Calu3 (cell line): ENCODE measurements around the gene PLEKHA4. TPM values are rescaled to one million over a fixed set of nuclear protein-coding genes. Genes with fewer than 3 reads are reported as not detected.
"Not testable (repeated sequence)": the region's sequence is repeated elsewhere in the genome, so short reads cannot be mapped to it uniquely, and the experiment has no call there.

ENCODE experiments used
- BruUV-seq: library from RNA; stranded (reverse); fragments of 400-500 nt; replicated peaks from 2 replicates; lab custom pipeline; 2021; lab: Mats Ljungman, UMichigan
- CTCF ChIA-PET: fragments of 300-600 bp; sonication (Branson Sonifier 250); formaldehyde crosslinking; loops from one replicate; lab custom pipeline; 2022; ENCODE audit warnings: antibody characterized with exemption; lab: Charles Lee
- DNase-seq: peaks from one replicate; pipeline ENCODE4 v3.0.0; 2022
- H3K27ac Mint-ChIP-seq: one replicate; pipeline ENCODE4 v1.8.0; 2022; ENCODE audit warnings: mixed read lengths; ENCODE audit not compliant: unreplicated experiment
- H3K27me3 Mint-ChIP-seq: one replicate; pipeline ENCODE4 v1.8.0; 2022; ENCODE audit warnings: mixed read lengths; ENCODE audit not compliant: unreplicated experiment
- H3K36me3 Mint-ChIP-seq: one replicate; pipeline ENCODE4 v1.8.0; 2022; ENCODE audit warnings: mild to moderate bottlenecking, moderate library complexity, mixed read lengths; ENCODE audit not compliant: insufficient read depth, unreplicated experiment
- H3K4me1 Mint-ChIP-seq: one replicate; pipeline ENCODE4 v1.8.0; 2022; ENCODE audit warnings: mild to moderate bottlenecking, low read depth, mixed read lengths; ENCODE audit not compliant: unreplicated experiment
- H3K4me3 Mint-ChIP-seq: one replicate; pipeline ENCODE4 v1.8.0; 2022; ENCODE audit warnings: mild to moderate bottlenecking, low read depth, moderate library complexity, mixed read lengths; ENCODE audit not compliant: unreplicated experiment
- H3K9me3 Mint-ChIP-seq: one replicate; pipeline ENCODE4 v1.8.0; 2022; ENCODE audit warnings: low read depth, mixed read lengths; ENCODE audit not compliant: unreplicated experiment
- CTCF ChIP-seq: fragments of 200-600 bp; IDR thresholded peaks from one replicate; pipeline ENCODE4 v1.8.0; 2022; ENCODE audit warnings: antibody characterized with exemption; ENCODE audit not compliant: unreplicated experiment
- intact Hi-C: fragments of 100-400 bp; cut with micrococcal nuclease; formaldehyde crosslinking; loops from one replicate; pipeline ENCODE4 v1.10.0; 2022; ENCODE audit not compliant: unreplicated experiment
- total RNA-seq: library from RNA; stranded (reverse); gene quantifications from 2 replicates; pipeline ENCODE4 v1.2.3, GENCODE V29; 2022

Gene PLEKHA4
- total RNA-seq, 1 experiment from 2014 or later = 57.6 TPM

- intact Hi-C loops = no loop called here
- Mint-ChIP-seq H3K27me3 (no peaks in the 10 kb centered on the region), H3K4me3 (no peak overlapping the region), H3K36me3 (peaks cover 63% of the 10 kb centered on the region), H3K27ac (no peak overlapping the region), H3K9me3 (no peaks in the 10 kb centered on the region), H3K4me1 (no peaks in the 10 kb centered on the region)
- CTCF ChIA-PET = no interaction called here
- TF ChIP-seq CTCF = no peak
- BruUV-seq = no TSS peak
- no peak for DNase-seq
Observed at GRCh38 chr19:48907671-48908070, 39.3 kb upstream of the PLEKHA4 start.

- DNase-seq = no peak
- CTCF ChIA-PET = no interaction called here
- no TSS peak for BruUV-seq
- H3K27ac Mint-ChIP-seq = no peak overlapping the region
- H3K27me3 Mint-ChIP-seq = no peaks in the 10 kb centered on the region
- H3K9me3 Mint-ChIP-seq = no peaks in the 10 kb centered on the region
- TF ChIP-seq CTCF = no peak
- peaks cover 58% of the 10 kb centered on the region for H3K36me3 Mint-ChIP-seq
- intact Hi-C loops = no loop called here
- no peak overlapping the region for H3K4me3 Mint-ChIP-seq
- no peaks in the 10 kb centered on the region for H3K4me1 Mint-ChIP-seq
Observed at GRCh38 chr19:48906324-48906723, 37.9 kb upstream of the PLEKHA4 start.

- Mint-ChIP-seq H3K4me1 (no peaks in the 10 kb centered on the region), H3K9me3 (no peaks in the 10 kb centered on the region), H3K27me3 (no peaks in the 10 kb centered on the region), H3K4me3 (no peak overlapping the region), H3K27ac (no peak overlapping the region), H3K36me3 (peaks cover 63% of the 10 kb centered on the region)
- CTCF ChIA-PET = no interaction called here
- BruUV-seq = no TSS peak
- no peak for DNase-seq
- no peak for TF ChIP-seq CTCF
- intact Hi-C loops = no loop called here
Observed at GRCh38 chr19:48905664-48906063, 37.2 kb upstream of the PLEKHA4 start.

- H3K27ac Mint-ChIP-seq, H3K4me3 Mint-ChIP-seq, intact Hi-C loops, H3K27me3 Mint-ChIP-seq, H3K4me1 Mint-ChIP-seq, CTCF ChIA-PET, H3K9me3 Mint-ChIP-seq, BruUV-seq, DNase-seq: not testable (repeated sequence)
- peaks cover 70% of the 10 kb centered on the region for H3K36me3 Mint-ChIP-seq
Observed at GRCh38 chr19:48903788-48904187, 35.4 kb upstream of the PLEKHA4 start.

- CTCF ChIA-PET = interaction anchor here (0.7 kb wide), 2 partner anchors 21 to 91 kb away, joined by 3 to 6 read pairs; partner anchors contain the start of gene RUVBL2
- H3K9me3 Mint-ChIP-seq, intact Hi-C loops, BruUV-seq, H3K4me3 Mint-ChIP-seq, H3K27ac Mint-ChIP-seq, DNase-seq, H3K4me1 Mint-ChIP-seq, H3K27me3 Mint-ChIP-seq: not testable (repeated sequence)
- H3K36me3 Mint-ChIP-seq = peaks cover 63% of the 10 kb centered on the region
Observed at GRCh38 chr19:48902291-48902690, 33.9 kb upstream of the PLEKHA4 start.
